NK-92 (cell line): ENCODE measurements around the gene MANBA.
"Not testable (repeated sequence)": the region's sequence is repeated elsewhere in the genome, so short reads cannot be mapped to it uniquely, and the experiment has no call there.

Source experiments
- DNase-seq: peaks from one replicate; lab custom pipeline; 2025; ENCODE audit not compliant: unreplicated experiment; lab: John Stamatoyannopoulos, UW

The MANBA gene

DNA sequence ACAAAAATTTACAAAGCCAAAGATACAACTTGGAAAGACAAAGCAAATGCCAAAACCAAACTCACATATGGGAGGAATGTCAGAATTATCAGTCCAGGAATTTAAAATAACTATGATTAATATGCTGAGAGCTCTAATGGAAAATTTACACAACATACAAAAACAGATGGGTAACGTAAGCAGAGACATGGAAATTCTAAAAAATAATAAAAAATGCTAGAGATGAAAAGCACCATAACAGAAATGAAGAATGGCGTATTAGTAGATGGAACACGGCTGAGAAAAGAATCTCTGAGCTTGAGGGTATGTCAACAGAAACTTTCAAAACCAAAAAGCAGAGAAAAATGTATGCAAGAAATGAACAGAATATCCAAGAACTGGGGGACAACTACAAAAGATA is 4.1 kb upstream of the MANBA start:
- DNase-seq: no peak

DNA sequence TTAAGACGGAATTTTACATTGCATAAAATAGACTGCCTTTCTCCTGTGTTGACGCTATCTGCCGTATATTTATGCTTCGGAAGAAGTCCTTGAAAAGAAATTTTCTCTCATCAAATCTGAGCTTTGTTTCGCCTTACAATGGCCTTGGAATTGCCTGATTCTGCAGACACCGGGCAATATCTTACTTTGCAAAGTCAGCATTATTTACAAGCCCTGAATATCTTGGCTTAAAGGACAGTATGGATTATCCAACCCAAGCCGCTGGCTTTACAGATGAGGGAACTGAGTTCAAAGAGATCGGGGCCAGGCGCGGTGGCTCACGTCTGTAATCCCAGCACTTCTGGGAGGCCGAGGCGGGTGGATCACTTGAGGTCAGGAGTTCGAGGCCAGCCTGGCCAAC is 1.1 kb upstream of the MANBA start:
- no peak for DNase-seq

GRCh38 chr4:102761296-102761701 is 531 bp upstream of the MANBA start:
- no peak for DNase-seq

GRCh38 chr4:102759831-102760644 is 730 bp downstream of the MANBA start:
- DNase-seq: no peak

- no peak for DNase-seq
Measured at GRCh38 chr4:102758241-102759160, 2.3 kb downstream of the MANBA start.

DNA sequence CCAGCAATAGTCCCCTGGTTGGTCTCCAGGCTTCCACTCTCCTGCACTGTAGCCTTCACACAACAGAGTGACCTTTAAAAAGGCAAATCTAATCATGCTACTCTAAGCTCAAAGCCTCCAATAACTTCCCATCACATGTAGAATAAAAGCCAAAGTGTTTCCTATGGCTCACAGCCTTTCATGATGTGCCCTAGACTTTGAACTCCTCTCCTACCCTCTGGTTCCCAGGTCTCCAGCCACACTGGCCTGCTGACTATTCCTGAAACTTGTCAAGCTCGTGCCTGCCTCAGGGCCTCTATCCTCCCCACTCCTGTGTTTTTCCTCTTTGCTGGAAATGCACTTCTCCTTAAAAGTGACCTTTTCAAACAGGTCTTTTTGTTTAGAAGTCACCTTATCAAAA is 3.1 kb downstream of the MANBA start:
- DNase-seq: no peak

DNA sequence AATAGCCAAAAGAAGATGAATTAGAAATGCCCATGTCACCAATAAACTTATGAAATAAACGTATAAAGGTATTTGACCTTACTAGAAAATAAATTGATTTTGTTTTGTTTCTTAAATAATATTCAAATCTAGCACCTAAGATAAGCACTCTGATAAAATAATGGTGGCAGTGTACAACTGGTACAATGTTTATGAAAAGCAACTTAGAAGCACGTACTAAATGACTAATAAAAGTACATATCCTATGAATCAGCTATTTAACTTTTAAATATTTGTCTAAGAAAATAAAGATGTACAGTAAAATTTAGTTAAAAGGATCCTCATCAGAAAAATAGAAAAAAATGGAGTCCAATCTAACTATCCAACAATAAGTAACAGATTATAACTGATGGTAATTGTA is 6.7 kb downstream of the MANBA start:
- no peak for DNase-seq

GRCh38 chr4:102751941-102752340 is 8.8 kb downstream of the MANBA start:
- no peak for DNase-seq

- DNase-seq: not testable (repeated sequence)
Measured at GRCh38 chr4:102743352-102743751, 17.4 kb downstream of the MANBA start.

- not testable (repeated sequence) for DNase-seq
Measured at GRCh38 chr4:102738802-102739201, 22.0 kb downstream of the MANBA start.

GRCh38 chr4:102736636-102737549 is 23.9 kb downstream of the MANBA start:
- no peak for DNase-seq

DNA sequence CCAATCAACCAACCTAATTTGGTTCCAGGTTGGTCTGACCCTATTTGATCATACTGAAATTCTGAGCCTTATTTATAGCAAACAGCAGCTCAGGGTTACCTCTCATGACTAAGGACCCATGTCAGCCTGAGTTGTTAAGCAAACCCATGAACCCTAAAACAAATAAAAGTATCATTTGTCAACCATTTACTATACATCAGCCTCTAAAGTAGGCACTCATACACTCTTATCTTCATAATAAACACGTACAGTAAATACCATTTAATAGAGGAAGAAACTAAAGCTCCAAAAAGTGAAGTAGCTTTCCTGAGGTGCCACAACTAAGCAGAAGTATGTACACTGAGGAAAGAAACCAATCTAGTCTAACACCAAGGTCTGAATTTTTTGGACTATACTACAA is 25.2 kb downstream of the MANBA start:
- DNase-seq: no peak

DNA sequence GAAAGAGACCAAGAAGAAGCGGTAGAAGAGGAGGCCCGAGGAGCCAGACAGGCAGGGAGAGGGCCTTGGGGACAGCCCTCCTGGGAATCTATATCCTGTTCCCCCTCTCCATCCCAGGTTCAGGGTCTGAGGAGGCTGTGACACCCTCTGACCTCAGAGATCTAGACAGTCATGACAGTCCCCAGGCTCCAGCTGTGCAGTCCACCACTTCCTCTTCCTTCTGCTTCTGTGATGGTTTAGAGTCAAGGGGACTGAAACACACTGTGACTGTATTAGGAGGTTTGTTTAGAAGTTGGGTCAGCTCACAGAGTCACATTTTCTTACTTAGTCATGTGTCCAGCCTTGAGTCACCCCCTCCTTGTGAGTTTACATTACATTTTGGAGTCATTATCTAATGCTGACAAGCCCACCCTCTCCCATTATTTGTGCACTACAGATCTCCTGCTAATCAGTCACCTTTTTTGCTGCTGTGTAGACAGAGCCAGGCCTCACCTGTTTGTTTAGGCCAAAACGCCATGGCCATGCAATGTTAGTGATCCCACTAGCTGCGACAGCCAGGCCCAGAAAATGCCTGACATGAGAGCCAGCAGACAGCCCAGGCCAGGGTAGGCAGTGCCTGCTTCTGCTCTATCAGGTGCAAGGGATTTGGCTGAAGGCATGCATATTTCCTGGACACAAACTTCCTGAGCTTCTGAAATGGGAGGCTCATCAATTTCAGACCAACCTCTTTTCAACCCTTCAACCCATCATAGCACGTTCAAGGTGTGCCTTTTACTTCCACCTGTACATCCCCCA is 26.0 kb downstream of the MANBA start:
- no peak for DNase-seq

DNA sequence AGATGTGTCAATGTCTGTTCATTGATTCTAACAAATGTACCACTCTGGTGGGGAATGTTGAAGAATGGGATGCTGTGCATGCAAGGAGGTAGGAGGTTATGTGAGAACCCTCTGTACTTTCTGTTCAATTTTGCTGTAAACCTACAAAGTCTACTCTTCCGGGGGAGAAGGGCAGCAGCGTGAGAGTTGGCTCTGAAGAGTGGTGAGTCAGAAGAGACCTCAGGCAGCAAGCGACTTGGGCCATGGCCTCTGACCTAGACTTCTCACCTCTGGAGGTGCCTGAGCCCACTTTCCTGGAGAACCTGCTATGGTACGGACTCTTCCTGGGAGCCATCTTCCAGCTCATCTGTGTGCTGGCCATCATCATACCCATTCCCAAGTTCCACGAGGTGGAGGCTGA is 26.7 kb downstream of the MANBA start:
- no peak for DNase-seq

DNA sequence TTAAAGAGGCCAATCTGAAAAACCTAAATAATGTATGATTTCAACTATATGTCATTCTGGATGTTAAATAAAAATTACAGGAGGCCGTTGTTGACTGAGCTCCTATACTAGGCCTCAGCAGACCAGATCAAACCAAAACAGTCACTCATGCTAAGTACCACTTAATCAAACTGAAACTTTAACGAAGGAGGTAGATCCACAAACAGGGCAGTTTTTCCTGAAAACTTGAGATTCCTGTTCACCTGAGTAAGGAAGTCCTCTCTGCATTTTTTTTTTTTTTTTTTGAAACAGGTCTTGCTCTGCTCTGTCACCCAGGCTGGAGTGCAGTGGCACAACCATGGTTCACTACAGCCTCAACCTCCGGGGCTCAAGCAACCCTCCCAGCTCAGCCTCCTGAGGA is 27.7 kb downstream of the MANBA start:
- no peak for DNase-seq

GRCh38 chr4:102732678-102733077 is 28.1 kb downstream of the MANBA start:
- DNase-seq: no peak

DNA sequence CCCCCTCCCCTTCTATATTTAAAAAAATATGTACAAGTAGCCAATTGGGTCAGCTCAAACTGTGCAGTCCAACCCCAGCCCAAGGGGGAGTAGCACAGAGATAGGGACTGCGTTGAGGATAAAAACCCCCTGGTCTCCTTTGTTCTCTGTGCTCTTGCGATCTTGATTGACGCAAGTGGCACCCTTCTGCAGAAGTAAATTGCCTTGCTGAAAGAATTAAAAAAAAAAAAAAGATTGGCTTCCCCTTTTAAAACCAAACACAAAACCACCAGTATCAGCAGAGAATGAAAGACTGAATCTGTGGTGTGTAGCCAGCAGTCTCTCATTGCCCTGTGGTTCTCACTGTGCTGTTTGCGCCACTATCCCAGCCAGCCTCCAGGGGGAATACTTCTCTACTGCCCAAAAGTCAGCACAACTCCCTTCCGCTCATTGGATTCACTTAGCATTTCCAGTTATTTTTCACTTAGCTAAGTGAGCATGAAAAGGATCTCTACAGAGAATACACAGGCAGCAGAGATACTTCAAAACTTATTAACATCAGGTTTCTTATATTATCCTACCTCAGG is 29.7 kb downstream of the MANBA start:
- DNase-seq: no peak

DNA sequence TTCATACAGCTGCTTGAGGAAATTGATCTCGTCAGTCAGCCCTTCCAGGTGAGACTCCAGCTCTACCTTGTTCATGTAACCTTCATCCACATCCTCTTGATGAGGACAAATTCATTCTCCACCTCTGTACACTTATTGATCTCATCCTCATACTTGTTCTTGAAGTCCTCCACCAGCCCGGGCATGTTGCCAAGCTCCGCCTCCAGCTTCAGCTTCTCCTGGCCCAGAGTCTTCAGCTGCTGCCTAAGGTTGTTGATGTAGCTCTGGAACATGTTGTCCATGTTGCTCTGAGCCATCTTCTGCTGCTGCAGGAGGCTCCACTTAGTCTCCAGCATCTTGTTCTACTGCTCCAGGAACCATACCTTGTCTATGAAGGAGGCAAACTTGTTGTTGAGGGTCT is 31.3 kb downstream of the MANBA start:
- DNase-seq: not testable (repeated sequence)

- DNase-seq: not testable (repeated sequence)
Measured at GRCh38 chr4:102726919-102727318, 33.8 kb downstream of the MANBA start.

DNA sequence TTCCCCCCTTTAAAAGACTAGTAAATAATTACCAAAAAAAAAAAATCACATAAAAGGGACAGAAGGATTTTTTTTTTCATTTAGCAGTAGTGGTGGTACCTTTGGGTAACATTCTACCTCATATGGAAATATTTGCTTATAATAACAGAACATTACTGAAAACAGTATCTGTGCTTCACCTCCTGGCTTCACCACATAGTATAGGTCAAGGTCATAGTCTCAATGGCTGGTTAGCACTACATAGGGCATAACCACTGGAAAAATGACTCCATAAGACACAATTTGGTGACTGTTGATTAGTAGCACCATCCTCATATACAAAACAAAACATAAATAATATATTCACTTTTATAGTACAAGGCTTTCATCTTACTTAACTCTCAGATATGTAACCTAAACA is 34.7 kb downstream of the MANBA start:
- no peak for DNase-seq
